Measurements from ENCODE around the gene LMOD3.

GRCh38 chr3:69058180-69058946, 64.0 kb downstream of the LMOD3 start:
- no peak for TF ChIP-seq CTCF (IDR thresholded peaks at IDR 0.05; ENCODE audit: insufficient read depth, low read length)
- no peak for TF ChIP-seq POLR2AphosphoS5 (IDR thresholded peaks at IDR 0.05; ENCODE audit: low read depth)
- TF ChIP-seq GABPA (IDR thresholded peaks at IDR 0.05; ENCODE audit: low read depth): no peak
- TF ChIP-seq REST (IDR thresholded peaks at IDR 0.05; ENCODE audit: insufficient replicate concordance, low read depth): no peak
